ENCODE measurements around the gene PGM1. TPM values are rescaled to one million over a fixed set of nuclear protein-coding genes. Genes with fewer than 3 reads are reported as not detected.

Gene PGM1
- total RNA-seq, 1 experiment from 2014 or later, result 54.6 TPM

DNA sequence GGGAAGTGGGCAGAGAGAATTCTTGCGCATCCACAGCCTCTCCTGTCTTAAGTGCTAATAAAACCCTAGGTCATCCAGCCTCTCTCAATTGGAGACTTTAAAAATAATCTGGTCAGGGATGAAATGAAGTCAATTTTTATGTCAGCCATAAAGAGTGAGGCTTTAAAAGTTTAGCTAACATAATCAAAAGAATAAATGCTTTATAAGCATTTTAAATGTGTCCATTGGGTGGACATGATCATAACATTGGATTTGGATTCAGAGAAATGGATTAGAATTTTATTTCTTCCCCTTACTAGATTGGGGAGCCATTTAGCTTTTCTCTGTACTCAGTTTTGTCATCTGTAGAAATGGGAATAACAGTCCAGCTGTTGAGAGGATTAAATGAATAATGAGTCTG, 55.5 kb downstream of the PGM1 start:
- no TSS peak for BruUV-seq (replicated peaks)
- no peaks in the 10 kb centered on the region for H3K9me2 ChIP-seq (ENCODE audit: insufficient read depth)
- no peak overlapping the region for H2AFZ ChIP-seq (ENCODE audit: low read depth, low read length, poor library complexity, severe bottlenecking)
- TF ChIP-seq ELF1 (IDR thresholded peaks at IDR 0.05; ENCODE audit: borderline replicate concordance, low read depth) (no peak), EGR1 (IDR thresholded peaks at IDR 0.05; ENCODE audit: low read depth) (no peak), SIN3A (IDR thresholded peaks at IDR 0.05; ENCODE audit: low read depth) (no peak), JUND (IDR thresholded peaks at IDR 0.05) (no peak), CBX3 (IDR thresholded peaks at IDR 0.05; ENCODE audit: low read depth) (no peak)
- TF ChIP-seq, protein P1, sequence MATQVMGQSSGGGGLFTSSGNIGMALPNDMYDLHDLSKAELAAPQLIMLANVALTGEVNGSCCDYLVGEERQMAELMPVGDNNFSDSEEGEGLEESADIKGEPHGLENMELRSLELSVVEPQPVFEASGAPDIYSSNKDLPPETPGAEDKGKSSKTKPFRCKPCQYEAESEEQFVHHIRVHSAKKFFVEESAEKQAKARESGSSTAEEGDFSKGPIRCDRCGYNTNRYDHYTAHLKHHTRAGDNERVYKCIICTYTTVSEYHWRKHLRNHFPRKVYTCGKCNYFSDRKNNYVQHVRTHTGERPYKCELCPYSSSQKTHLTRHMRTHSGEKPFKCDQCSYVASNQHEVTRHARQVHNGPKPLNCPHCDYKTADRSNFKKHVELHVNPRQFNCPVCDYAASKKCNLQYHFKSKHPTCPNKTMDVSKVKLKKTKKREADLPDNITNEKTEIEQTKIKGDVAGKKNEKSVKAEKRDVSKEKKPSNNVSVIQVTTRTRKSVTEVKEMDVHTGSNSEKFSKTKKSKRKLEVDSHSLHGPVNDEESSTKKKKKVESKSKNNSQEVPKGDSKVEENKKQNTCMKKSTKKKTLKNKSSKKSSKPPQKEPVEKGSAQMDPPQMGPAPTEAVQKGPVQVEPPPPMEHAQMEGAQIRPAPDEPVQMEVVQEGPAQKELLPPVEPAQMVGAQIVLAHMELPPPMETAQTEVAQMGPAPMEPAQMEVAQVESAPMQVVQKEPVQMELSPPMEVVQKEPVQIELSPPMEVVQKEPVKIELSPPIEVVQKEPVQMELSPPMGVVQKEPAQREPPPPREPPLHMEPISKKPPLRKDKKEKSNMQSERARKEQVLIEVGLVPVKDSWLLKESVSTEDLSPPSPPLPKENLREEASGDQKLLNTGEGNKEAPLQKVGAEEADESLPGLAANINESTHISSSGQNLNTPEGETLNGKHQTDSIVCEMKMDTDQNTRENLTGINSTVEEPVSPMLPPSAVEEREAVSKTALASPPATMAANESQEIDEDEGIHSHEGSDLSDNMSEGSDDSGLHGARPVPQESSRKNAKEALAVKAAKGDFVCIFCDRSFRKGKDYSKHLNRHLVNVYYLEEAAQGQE (IDR thresholded peaks at IDR 0.05; ENCODE audit: low read depth), result no peak
- TF ChIP-seq, protein P2, sequence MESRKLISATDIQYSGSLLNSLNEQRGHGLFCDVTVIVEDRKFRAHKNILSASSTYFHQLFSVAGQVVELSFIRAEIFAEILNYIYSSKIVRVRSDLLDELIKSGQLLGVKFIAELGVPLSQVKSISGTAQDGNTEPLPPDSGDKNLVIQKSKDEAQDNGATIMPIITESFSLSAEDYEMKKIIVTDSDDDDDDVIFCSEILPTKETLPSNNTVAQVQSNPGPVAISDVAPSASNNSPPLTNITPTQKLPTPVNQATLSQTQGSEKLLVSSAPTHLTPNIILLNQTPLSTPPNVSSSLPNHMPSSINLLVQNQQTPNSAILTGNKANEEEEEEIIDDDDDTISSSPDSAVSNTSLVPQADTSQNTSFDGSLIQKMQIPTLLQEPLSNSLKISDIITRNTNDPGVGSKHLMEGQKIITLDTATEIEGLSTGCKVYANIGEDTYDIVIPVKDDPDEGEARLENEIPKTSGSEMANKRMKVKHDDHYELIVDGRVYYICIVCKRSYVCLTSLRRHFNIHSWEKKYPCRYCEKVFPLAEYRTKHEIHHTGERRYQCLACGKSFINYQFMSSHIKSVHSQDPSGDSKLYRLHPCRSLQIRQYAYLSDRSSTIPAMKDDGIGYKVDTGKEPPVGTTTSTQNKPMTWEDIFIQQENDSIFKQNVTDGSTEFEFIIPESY (IDR thresholded peaks at IDR 0.05; ENCODE audit: extremely low read depth, insufficient replicate concordance, low read length), result no peak
- TF ChIP-seq, protein P3, sequence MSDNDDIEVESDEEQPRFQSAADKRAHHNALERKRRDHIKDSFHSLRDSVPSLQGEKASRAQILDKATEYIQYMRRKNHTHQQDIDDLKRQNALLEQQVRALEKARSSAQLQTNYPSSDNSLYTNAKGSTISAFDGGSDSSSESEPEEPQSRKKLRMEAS (IDR thresholded peaks at IDR 0.05), result no peak
- no peaks in the 10 kb centered on the region for H3K9me3 ChIP-seq (ENCODE audit: control insufficient read depth in 1 of 2, insufficient read depth in 1 of 2, low read depth in 1 of 2, low read length in 2 of 2)
- H3K27me3 ChIP-seq (ENCODE audit: insufficient read depth, low read length), result no peaks in the 10 kb centered on the region
- no peak overlapping the region for H3K9ac ChIP-seq (ENCODE audit: low read length)
- H3K4me3 ChIP-seq (replicated peaks in 1 of 2; ENCODE audit: low read depth in 1 of 2, low read length in 2 of 2), result no peak overlapping the region
- RAD21 ChIA-PET (ENCODE audit: low non-redundant PET in 1 of 2, low total read pairs in 2 of 2, uncharacterized antibody in 2 of 2, unreplicated experiment in 2 of 2), result no interaction called here
- no peaks in the 10 kb centered on the region for H3K79me2 ChIP-seq (ENCODE audit: insufficient read depth, low read length)
- DNase-seq (ENCODE audit: low read depth, low spot score) (no peak), ATAC-seq (no peak)
- POLR2A ChIA-PET, result no interaction called here
- no peaks in the 10 kb centered on the region for H4K20me1 ChIP-seq (ENCODE audit: insufficient read depth)
- CTCF ChIA-PET, result no interaction called here
- intact Hi-C loops (cut with micrococcal nuclease), result no loop called here
- peaks cover 5% of the 10 kb centered on the region in 2 experiments; a peak in 2 of 4 replicates for H3K4me1 ChIP-seq (ENCODE audit: control insufficient read depth in 1 of 2, insufficient read depth in 2 of 2, low read length in 2 of 2)
- no peak overlapping the region for H3K27ac ChIP-seq (ENCODE audit: low read depth, low read length)
- no peak overlapping the region for H3K4me2 ChIP-seq (ENCODE audit: low read length)
- no peaks in the 10 kb centered on the region for H3K36me3 ChIP-seq (ENCODE audit: control insufficient read depth in 1 of 2, insufficient read depth in 2 of 2, low read length in 2 of 2)

Measured in HCT116 (cell line).